ENCODE data around the gene LRRC4. TPM values are rescaled to one million over a fixed set of nuclear protein-coding genes. Genes with fewer than 3 reads are reported as not detected.

LRRC4 gene
- total RNA-seq, 2 experiments from 2014 or later = not detected

DNA sequence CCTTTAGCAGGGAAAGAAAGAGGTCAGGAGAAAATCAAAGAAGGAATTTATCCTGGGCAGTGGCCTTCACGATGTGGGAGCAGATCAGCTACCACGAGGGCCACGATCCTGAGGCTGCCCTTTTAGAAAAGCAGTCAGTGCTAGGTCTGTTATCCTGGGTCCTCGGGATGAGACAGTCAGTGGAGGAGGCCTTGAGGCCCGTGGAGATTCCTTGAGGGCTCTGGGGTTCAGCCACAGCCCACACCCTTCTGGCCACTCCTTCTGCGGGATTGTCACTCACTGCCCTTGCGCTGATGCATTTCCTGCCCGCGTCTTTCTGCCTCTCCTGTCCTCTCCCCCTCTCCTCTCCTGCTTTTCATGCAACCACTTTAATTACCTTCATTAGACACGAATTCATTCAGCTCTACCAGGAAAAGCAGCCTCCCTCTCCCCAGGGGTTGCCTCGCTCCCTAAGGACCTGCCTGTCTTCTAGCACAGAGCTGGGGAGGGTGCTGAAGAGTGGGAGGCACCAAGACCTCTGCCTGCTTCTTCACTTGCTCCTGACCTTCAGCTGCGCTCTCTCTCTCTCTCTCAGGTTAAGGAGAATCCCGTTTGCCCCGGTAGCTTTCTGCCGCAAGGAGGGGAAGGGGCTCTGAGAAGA lies 42.6 kb upstream of the LRRC4 start:
- CTCF ChIA-PET = interaction anchor here (1.1 kb wide), 1 partner anchor 62 kb away, joined by 3 read pairs; no protein-coding TSS in a partner anchor
- ATAC-seq = no peak
- Mint-ChIP-seq H3K4me1 (ENCODE audit: low read depth) (peaks cover 15% of the 10 kb centered on the region), H3K9me3 (no peaks in the 10 kb centered on the region), H3K36me3 (ENCODE audit: low read depth) (peaks cover 6% of the 10 kb centered on the region), H3K27me3 (no peaks in the 10 kb centered on the region), H3K27ac (no peak overlapping the region), H3K4me3 (no peak overlapping the region)
- intact Hi-C loops (cut with micrococcal nuclease) = no loop called here
- POLR2A ChIA-PET = no interaction called here
- DNase-seq = no peak
- TF ChIP-seq, protein P1, sequence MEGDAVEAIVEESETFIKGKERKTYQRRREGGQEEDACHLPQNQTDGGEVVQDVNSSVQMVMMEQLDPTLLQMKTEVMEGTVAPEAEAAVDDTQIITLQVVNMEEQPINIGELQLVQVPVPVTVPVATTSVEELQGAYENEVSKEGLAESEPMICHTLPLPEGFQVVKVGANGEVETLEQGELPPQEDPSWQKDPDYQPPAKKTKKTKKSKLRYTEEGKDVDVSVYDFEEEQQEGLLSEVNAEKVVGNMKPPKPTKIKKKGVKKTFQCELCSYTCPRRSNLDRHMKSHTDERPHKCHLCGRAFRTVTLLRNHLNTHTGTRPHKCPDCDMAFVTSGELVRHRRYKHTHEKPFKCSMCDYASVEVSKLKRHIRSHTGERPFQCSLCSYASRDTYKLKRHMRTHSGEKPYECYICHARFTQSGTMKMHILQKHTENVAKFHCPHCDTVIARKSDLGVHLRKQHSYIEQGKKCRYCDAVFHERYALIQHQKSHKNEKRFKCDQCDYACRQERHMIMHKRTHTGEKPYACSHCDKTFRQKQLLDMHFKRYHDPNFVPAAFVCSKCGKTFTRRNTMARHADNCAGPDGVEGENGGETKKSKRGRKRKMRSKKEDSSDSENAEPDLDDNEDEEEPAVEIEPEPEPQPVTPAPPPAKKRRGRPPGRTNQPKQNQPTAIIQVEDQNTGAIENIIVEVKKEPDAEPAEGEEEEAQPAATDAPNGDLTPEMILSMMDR (IDR thresholded peaks at IDR 0.05) = no peak

- ChIA-PET CTCF (no interaction called here), POLR2A (interaction anchor here (1.5 kb wide), 1 partner anchor 10 kb away, joined by 3 read pairs; no protein-coding TSS in a partner anchor)
- DNase-seq = no peak
- H3K9me3 Mint-ChIP-seq = no peaks in the 10 kb centered on the region
- TF ChIP-seq, protein P1 (IDR thresholded peaks at IDR 0.05) = no peak
- no peaks in the 10 kb centered on the region for H3K27me3 Mint-ChIP-seq
- intact Hi-C loops (cut with micrococcal nuclease) = no loop called here
- peaks cover 4% of the 10 kb centered on the region for H3K36me3 Mint-ChIP-seq (ENCODE audit: low read depth)
- ATAC-seq = no peak
- H3K27ac Mint-ChIP-seq = no peak overlapping the region
- H3K4me3 Mint-ChIP-seq = no peak overlapping the region
- peaks cover 28% of the 10 kb centered on the region for H3K4me1 Mint-ChIP-seq (ENCODE audit: low read depth)
Observed at GRCh38 chr7:128071801-128072200, 40.6 kb upstream of the LRRC4 start.

- Mint-ChIP-seq H3K4me1 (ENCODE audit: low read depth) (peaks cover 28% of the 10 kb centered on the region), H3K27ac (no peak overlapping the region), H3K27me3 (no peaks in the 10 kb centered on the region), H3K4me3 (no peak overlapping the region), H3K9me3 (no peaks in the 10 kb centered on the region), H3K36me3 (ENCODE audit: low read depth) (peaks cover 4% of the 10 kb centered on the region)
- CTCF ChIA-PET = no interaction called here
- no peak for ATAC-seq
- TF ChIP-seq, protein P1 (IDR thresholded peaks at IDR 0.05) = no peak
- POLR2A ChIA-PET = interaction anchor here (1.5 kb wide), 1 partner anchor 9 kb away, joined by 3 read pairs; no protein-coding TSS in a partner anchor
- intact Hi-C loops (cut with micrococcal nuclease) = no loop called here
- no peak for DNase-seq
Observed at GRCh38 chr7:128071376-128071775, 40.1 kb upstream of the LRRC4 start.

GRCh38 chr7:128069373-128070364 lies 38.4 kb upstream of the LRRC4 start:
- ChIA-PET POLR2A (interaction anchor here (0.6 kb wide), 1 partner anchor 40 kb away, joined by 3 read pairs; no protein-coding TSS in a partner anchor), CTCF (no interaction called here)
- peaks cover 31% of the 10 kb centered on the region for H3K4me1 Mint-ChIP-seq (ENCODE audit: low read depth)
- H3K9me3 Mint-ChIP-seq = no peaks in the 10 kb centered on the region
- ATAC-seq (no peak), DNase-seq (no peak)
- no peak overlapping the region for H3K27ac Mint-ChIP-seq
- H3K27me3 Mint-ChIP-seq = no peaks in the 10 kb centered on the region
- peaks cover 4% of the 10 kb centered on the region for H3K36me3 Mint-ChIP-seq (ENCODE audit: low read depth)
- no peak overlapping the region for H3K4me3 Mint-ChIP-seq
- intact Hi-C loops (cut with micrococcal nuclease) = no loop called here
- TF ChIP-seq, protein P1 (IDR thresholded peaks at IDR 0.05) = no peak
